ENCODE measurements around the gene BCAR3.

GRCh38 chr1:93604411-93604810 is 77.2 kb downstream of the BCAR3 start:
- TF ChIP-seq, protein P1, sequence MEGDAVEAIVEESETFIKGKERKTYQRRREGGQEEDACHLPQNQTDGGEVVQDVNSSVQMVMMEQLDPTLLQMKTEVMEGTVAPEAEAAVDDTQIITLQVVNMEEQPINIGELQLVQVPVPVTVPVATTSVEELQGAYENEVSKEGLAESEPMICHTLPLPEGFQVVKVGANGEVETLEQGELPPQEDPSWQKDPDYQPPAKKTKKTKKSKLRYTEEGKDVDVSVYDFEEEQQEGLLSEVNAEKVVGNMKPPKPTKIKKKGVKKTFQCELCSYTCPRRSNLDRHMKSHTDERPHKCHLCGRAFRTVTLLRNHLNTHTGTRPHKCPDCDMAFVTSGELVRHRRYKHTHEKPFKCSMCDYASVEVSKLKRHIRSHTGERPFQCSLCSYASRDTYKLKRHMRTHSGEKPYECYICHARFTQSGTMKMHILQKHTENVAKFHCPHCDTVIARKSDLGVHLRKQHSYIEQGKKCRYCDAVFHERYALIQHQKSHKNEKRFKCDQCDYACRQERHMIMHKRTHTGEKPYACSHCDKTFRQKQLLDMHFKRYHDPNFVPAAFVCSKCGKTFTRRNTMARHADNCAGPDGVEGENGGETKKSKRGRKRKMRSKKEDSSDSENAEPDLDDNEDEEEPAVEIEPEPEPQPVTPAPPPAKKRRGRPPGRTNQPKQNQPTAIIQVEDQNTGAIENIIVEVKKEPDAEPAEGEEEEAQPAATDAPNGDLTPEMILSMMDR (IDR thresholded peaks at IDR 0.05; ENCODE audit: borderline replicate concordance, extremely low read depth, low read length, poor library complexity, severe bottlenecking): no peak
- TF ChIP-seq EZH2 (IDR thresholded peaks at IDR 0.05; ENCODE audit: borderline replicate concordance, low read depth, low read length, severe bottlenecking): no peak
